Adipose tissue (tissue), 3 donors: ENCODE results near the gene AP1G1. TPM values are rescaled to one million over a fixed set of nuclear protein-coding genes. Genes with fewer than 3 reads are reported as not detected.

ENCODE experiments used
- H3K27ac ChIP-seq: one replicate; pipeline ENCODE4 v1.5.1; 2013; ENCODE audit warnings: low read depth, low read length
- WGBS, 3 donors: extraction: QIAGEN DNeasy Blood & Tissue Kit; methylation state at CpG; one replicate each; pipeline ENCODE4 v1.1.7; 2013; 5-methylcytosine and 5-hydroxymethylcytosine counted together
- polyA plus RNA-seq, 3 donors: library from polyadenylated mRNA; stranded (reverse); fragments of 200-250 nt; gene quantifications; one replicate each; pipeline ENCODE4 v1.2.3, GENCODE V29; 2013
- donor health status: healthy with polysubstance abuse.
- donor health status: Bipolar disorder and iron deficiency.
- donor health status: healthy.

The AP1G1 gene
- polyA plus RNA-seq, 3 donors, result 13.3 to 23.4 (median 22.9) TPM

DNA sequence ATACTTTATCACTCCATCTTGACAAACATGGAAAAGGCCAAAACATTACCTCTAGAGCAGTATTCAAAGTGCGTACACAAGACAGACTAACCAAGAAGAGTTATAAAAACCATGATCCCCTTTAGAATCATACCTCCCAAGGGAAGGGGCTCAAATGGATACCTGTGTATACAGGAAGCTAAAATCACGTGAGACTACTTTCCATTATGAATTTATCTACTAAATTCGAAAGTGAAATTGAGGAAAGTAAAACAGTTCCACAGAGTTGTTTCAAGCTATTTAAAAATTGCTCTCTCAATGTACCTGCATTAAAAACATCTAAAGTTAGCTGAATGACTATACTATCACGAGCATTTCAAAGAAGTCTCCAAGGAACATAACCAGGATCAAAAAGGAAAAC, 32.7 kb downstream of the AP1G1 start:
- no peak overlapping the region for H3K27ac ChIP-seq
- 84 to 86% (median 86%) methylated on average over 4 of the region's 4 CpGs for WGBS, 3 donors

GRCh38 chr16:71771571-71771970, 37.1 kb downstream of the AP1G1 start:
- no peak overlapping the region for H3K27ac ChIP-seq

GRCh38 chr16:71769222-71769621, 39.4 kb downstream of the AP1G1 start:
- no peak overlapping the region for H3K27ac ChIP-seq
- 90 to 100% (median 91%) methylated on average over 1 of the region's 1 CpG for WGBS, 3 donors

GRCh38 chr16:71767060-71767900, 41.4 kb downstream of the AP1G1 start:
- 76 to 89% (median 83%) methylated on average over 3 of the region's 3 CpGs for WGBS, 3 donors
- peak overlapping the region; percentile 19 for H3K27ac ChIP-seq

GRCh38 chr16:71762186-71762585, 46.4 kb downstream of the AP1G1 start:
- WGBS, 3 donors, result 81 to 91% (median 88%) methylated on average over 2 of the region's 2 CpGs
- H3K27ac ChIP-seq, result no peak overlapping the region

- 98 to 100% (median 99%) methylated on average over 2 of the region's 2 CpGs for WGBS, 3 donors
Observed at GRCh38 chr16:71761097-71761496, 47.5 kb downstream of the AP1G1 start.

DNA sequence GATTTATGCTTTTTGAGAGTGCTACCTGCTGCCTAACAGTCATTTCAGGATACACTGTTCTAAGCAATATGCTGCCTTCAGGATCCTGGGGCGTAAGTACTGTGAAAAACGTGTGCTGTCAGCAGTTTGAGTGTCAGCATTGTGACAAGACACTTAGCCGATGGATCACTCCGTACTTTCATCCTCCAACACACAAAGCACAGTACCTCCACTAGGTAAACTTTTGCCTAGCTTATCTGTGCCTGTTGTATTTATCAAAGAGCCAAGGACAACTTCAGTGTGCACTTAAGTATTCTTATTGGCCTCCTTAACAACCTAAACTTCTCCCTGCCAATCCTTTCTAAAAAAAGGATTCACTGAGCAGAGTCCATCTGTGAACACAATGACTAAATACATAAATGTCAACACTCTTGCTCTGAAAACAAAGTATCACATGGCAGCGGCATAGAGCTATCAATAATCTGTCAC, 50.3 kb downstream of the AP1G1 start:
- 50 to 94% (median 90%) methylated on average over 5 of the region's 5 CpGs for WGBS, 3 donors
- H3K27ac ChIP-seq, result no peak overlapping the region

More at GRCh38 chr16:71761097-71761496, 47.5 kb downstream of the AP1G1 start:
- no peak overlapping the region for H3K27ac ChIP-seq

GRCh38 chr16:71754652-71755051, 54.0 kb downstream of the AP1G1 start:
- 82 to 90% (median 90%) methylated on average over 2 of the region's 2 CpGs for WGBS, 3 donors

DNA sequence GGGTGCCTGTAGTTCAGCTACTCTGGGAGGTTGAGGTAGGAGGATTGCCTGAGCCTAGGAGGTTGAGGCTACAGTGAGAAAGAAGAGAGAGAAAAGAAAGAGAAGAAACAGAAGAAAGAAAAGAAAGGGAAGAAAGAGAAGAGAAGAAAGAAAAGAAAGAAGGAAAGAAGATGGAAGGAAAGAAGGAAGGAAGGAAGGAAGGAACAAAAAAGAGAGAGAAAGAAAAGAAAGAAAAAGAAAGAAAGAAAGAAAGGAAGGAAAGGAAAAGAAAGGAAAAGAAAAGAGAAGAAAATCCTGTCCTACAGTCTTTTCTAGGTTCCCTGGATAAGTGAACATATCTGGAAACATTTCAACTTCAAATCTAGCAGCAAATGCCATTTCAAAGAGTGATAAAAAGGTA, 54.5 kb downstream of the AP1G1 start:
- no peak overlapping the region for H3K27ac ChIP-seq

More at GRCh38 chr16:71754652-71755051, 54.0 kb downstream of the AP1G1 start:
- no peak overlapping the region for H3K27ac ChIP-seq

GRCh38 chr16:71748226-71748625, 60.4 kb downstream of the AP1G1 start:
- 78 to 88% (median 82%) methylated on average over 4 of the region's 4 CpGs for WGBS, 3 donors
- no peak overlapping the region for H3K27ac ChIP-seq

GRCh38 chr16:71746442-71747046, 62.1 kb downstream of the AP1G1 start:
- H3K27ac ChIP-seq, result no peak overlapping the region
- WGBS, 3 donors, result 41 to 49% (median 48%) methylated on average over 7 of the region's 7 CpGs

DNA sequence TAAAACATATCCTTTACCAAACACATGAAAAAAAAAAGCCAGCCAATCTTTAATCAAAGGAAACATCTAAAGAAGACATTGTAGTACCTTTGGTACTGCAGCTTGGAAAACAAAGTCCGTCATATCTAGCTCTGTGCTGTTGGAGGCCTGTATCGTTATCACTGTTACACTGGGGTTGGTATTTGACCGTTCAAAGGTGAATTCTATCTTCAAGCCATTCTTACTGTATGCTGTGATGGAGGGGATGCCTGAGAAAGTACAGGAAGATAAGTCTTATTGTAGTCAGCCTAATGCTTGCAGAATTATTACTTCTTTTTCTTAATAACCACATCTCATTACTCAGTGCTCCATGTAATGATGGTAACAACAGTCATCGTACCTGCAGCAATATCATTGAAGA, 69.8 kb downstream of the AP1G1 start:
- H3K27ac ChIP-seq, result no peak overlapping the region
- WGBS, 3 donors, result 90 to 94% (median 94%) methylated on average over 4 of the region's 4 CpGs

DNA sequence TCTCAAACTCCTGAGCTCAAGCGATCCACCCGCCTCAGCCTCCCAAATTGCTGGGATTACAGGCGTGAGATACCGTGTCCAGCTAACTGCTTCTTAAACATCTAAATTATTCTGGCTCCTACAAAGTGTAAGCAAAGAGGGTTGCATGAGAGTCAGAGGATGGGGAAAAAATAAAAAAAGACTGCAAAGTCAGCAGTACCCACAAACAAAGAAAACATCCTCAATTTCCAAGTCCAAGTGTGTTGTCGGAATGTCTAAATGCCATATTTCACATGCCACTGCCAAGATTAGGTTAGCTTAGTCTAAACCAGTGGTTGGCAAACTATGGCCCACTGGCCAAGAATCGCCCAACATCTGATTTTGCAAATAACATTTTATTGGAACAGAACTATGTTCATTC, 71.1 kb downstream of the AP1G1 start:
- 98 to 99% (median 98%) methylated on average over 6 of the region's 6 CpGs for WGBS, 3 donors

DNA sequence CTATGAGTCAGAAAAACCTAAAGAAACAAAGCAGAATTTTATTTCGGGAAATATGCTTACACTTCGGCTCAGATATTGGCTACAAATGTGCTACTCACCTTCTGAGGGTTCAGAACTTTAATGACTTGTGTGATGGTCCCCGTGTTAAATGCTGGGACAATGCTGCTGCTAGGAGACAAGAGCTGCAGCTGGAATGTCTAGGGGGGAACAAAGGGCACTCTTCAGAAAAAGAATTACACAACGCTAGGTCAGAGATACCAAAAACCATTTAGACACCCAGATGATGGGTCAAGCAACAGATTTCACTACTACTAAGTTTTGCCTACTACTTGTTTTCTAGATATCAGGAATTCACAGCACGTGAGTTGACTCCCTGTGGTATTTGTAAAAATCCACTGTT, 74.1 kb downstream of the AP1G1 start:
- WGBS, 3 donors, result 71 to 86% (median 85%) methylated on average over 5 of the region's 5 CpGs
- no peak overlapping the region for H3K27ac ChIP-seq

More for the DNA sequence above, 71.1 kb downstream of the AP1G1 start:
- no peak overlapping the region for H3K27ac ChIP-seq

DNA sequence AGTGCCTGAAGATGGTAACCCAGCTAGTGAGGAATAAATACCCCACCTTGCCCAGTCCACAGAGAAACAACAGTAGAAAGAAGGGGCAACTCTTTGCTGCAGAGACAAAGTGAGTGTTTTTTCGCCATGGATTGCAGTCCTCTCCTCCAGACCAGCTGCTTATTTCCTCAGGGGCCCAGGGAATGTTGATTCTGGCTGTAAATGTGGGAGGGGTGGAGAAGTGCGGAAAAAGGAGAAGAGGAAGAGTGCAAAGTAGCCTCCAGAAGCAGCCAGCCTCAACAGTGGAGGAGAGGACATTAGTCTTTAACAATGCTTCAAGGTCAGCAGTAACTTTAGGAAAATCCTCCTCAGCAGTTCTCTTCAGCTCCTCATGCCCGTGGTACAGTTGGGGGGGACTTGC, 76.0 kb downstream of the AP1G1 start:
- 75 to 84% (median 81%) methylated on average over 3 of the region's 3 CpGs for WGBS, 3 donors
- no peak overlapping the region for H3K27ac ChIP-seq

- 83 to 88% (median 86%) methylated on average over 8 of the region's 8 CpGs for WGBS, 3 donors
- H3K27ac ChIP-seq, result no peak overlapping the region
Observed at GRCh38 chr16:71727551-71728324, 80.9 kb downstream of the AP1G1 start.

DNA sequence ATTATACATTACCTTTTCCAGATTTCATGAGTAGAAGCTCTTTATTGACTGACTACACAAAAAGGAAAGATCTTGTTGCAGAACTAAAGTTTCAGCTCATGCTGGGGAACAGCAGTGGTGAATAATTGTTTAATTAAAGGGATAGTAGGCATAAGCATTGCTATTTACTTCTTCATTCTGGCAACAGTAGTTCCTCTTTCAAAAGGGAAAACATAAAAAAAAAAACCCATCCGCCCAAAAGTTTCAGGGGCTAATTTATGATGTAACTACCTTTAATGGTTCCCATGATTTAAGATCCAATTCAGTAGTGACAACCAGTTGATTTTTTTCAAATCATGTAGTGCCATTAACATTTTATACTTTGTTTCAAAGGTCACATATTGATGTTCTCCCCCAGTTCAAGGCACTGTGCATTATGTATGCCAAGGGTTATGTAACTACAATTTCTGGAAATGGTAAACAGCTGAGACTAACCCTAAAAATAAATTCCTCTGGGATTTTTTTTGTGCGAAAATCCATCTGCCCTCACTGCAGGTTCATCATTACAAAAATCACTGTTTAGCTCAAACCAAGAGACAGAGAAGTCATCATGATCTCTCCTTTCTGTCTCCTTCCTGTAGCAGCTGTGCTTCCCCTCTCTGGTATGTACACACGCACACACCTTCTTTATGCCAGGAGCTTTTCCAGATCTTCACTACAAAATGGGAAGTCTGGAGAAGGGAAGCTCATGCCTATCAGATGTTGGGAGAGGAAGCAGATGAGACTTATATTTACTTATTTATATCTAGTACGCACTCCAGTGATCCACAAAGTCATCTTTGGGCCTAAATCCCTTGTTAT, 81.9 kb downstream of the AP1G1 start:
- no peak overlapping the region for H3K27ac ChIP-seq
- 36 to 54% (median 49%) methylated on average over 4 of the region's 4 CpGs for WGBS, 3 donors

DNA sequence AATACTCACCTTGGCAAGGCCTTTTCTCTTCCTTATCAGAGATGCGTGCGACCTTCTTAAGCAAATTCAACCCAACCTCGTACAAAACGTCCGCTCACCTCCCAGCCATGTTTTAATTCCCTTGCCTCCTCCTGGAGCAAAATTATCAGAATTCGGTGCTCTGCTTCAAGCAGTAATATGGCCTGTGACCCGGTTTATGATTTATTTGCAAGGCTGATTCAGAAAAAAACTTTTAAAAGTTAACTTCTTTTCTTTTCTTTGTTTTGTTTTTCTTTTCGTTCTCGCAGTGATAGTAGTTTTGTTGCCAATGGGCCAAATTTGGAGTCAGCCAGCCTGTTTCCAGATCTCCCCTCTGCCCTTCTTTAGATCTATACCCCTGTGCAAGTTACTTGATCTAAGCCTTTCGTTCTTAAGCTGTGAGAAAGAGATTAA, 84.3 kb downstream of the AP1G1 start, which contains the start of gene PHLPP2:
Gene PHLPP2, minus strand, starts transcription at position 382 of the 432 bp plus-strand sequence. CDS start 9,906 bp downstream, outside the sequence.
- no peak within 1 kb of the TSS for H3K27ac ChIP-seq
- 10 to 30% (median 20%) methylated on average over 10 of the region's 10 CpGs for WGBS, 3 donors
